Stimulated activated CD8-positive, alpha-beta memory T cell treated with anti-CD3 and anti-CD28 coated beads, Interleukin-4, amount 100 ng/mL, for 4 hours (primary cell): ENCODE data around the gene GGA2.
"Not testable (repeated sequence)": the region's sequence is repeated elsewhere in the genome, so short reads cannot be mapped to it uniquely, and the experiment has no call there.

Experiments used
- DNase-seq, 2 donors: peaks; one replicate each; pipeline ENCODE4 v3.0.0-alpha.2; 2020; ENCODE audit warnings: low read depth in 2 of 2, low spot score in 1 of 2

The GGA2 gene

DNA sequence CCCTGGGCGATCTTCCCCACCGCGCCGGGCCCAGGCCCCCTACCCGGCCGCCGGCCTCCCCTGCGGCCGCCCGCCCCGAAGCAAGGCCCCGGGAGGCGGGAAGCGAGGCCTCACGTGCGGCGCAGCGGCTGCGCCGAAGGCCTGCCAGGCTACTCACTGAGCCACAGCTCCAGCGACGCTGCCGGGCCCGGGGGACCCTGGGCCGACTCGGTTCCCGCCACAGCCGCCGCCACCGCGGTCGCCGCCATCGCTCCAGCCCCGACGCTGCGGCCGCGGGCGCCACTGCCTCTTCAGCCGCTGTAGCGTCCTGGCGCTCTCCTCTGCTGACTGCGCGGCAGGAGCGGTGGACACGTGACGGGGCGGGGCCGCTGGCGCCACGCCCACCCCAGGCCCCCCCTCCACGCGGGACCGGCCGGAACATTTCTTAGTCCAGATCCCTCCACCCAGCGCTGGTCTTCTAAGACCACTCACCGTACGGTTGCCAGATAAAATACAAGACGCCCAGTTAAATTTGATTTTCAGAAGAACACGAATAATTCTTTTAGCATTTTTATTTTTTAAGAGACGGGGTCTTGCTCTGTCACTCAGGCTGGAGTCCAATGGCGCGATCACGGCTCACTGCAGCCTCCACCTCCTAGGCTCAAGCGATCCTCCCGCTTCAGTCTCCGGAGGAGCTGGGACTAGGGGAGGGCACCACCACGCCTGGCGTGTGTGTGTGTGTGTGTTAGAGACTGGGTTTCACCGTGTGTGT is at the start of gene GGA2:
TSS of gene GGA2 (minus strand) at position 331 of the 751 bp plus-strand sequence. CDS start at position 248, 83 bp downstream.
- DNase-seq, result peak; percentile 48 to 63

DNA sequence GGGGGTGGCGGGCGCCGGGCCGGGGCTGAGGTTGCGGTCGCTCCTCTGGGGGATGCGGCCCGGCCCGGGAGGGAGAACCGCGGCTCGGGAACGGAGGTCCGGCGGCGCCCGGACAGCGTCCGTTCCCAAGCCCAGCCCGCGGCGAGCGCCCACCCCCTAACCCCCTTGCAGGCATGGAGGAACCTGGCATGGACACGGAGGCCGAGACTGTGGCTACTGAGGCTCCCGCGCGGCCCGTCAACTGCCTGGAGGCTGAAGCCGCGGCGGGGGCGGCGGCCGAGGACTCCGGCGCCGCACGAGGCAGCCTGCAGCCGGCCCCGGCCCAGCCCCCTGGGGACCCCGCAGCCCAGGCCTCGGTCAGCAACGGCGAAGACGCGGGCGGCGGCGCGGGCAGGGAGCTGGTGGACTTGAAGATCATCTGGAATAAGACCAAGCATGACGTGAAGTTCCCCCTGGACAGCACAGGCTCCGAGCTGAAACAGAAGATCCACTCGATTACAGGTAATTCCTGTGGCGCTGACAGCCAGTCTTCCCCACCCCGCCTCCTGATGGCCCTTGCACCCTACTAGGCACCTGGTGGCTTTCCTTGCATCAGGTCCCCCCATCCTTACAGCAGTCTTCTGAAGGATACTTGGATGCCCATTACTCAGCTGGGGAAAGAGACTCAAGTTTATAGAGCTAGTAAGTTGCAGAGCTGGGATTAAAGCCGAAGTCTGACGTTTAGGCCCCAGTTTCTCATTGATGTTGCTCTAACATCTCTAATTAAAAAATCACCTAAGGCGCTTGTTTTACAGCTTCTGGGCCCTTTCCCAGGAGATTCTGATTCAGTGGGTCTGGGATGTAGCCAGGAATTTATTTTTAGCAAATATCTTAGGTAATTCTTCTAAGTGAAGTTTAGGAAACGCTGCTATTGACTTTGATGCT is 47.7 kb upstream of the GGA2 start:
- DNase-seq, result no peak

DNA sequence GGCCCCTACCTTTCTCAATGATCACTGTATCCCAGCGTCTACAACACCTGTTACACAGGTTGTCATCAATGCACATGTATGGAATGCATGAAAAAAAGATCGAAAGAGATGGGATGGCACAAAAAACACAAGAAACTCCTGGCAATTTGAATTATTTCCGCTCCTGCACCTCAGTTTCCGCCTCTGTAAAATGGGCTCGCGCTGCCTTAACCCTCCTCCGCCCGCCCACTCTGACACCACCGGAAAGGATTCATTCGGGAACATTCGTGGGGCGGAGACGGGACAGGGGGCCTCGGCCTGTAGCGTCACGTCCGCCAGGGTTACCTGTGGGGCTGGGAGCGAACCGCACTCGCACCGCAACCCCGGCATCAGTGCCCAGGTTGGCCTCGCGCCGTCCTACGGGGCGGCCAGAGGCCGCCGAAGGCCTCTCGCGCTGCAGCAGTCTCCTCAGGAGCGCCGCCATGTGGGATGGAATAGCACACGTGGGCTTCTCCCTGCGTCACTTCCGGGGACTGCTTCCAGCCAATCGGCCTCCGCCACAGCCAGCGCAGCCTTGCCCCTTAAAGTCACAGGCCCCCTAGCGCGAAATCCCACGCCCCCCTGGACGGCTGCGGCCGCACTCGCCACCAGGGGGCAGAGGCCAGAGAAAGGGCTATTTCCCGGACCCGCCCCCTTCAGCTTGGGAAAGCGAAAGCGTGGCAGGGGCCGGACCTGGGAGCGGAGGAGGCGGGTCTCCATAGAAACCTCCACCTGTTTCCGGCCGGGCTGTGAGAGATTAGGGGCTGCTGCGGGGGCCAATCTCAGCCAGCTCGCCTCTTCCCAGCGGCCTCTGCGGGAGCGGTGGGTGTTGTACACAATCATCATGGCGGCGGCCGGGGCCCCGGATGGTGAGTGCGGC is 46.8 kb upstream of the GGA2 start, which contains the start of the genes EARS2 and UBFD1:
TSS of gene EARS2 (minus strand) at position 470 of the 898 bp plus-strand sequence. CDS start at position 463, 7 bp downstream.
TSS of gene UBFD1 (plus strand) at position 847 of the 898 bp plus-strand sequence. CDS start at position 863, 16 bp downstream.
- DNase-seq, result peak; percentile 94 to 97

DNA sequence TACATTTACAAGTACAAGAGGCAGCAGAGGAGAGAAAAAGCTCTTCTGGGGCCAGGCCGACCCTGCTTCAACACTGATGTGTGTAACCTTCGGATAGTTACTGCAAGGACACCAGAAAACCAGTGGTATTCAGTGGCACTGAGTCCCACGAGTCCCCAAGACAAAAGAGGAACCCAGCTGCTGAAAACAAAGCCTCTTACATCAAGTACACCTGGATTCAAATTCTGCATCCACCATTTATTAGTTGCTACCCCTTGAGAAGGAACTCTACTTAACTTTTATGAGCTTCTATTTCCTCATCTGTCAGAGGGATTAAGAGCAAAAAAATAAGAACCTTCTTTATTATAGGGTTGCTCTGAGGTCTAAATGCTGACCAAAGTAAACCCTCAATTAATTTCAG is 44.2 kb upstream of the GGA2 start:
- no peak for DNase-seq

GRCh38 chr16:23552161-23552560 is 41.9 kb upstream of the GGA2 start:
- DNase-seq, result no peak

DNA sequence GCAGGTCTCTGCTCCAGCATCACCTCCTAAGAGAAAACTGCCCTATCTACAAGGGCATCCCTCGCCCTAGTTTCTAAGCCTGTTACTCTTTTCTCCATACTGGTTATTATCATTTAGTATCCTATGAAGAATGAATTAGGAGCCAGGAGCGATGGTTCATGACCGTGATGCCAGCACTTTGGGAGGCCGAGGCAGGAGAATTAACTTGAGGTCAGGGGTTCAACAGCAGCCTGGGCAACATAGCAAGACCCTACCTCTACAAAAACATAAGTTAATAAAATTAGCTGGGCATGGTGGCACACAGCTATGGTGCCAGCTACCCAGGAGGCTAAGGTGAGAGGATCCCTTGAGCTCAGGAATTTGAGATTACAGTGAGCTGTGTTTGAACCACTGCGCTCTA is 39.6 kb upstream of the GGA2 start:
- DNase-seq, result no peak

GRCh38 chr16:23544436-23544835 is 34.1 kb upstream of the GGA2 start:
- DNase-seq, result no peak

GRCh38 chr16:23540817-23541178 is 30.5 kb upstream of the GGA2 start:
- DNase-seq, result not testable (repeated sequence)

- DNase-seq, result no peak
These were observed 29.9 kb upstream of the GGA2 start for GRCh38 chr16:23539984-23540816.

GRCh38 chr16:23538919-23539278 is 28.6 kb upstream of the GGA2 start:
- no peak for DNase-seq

DNA sequence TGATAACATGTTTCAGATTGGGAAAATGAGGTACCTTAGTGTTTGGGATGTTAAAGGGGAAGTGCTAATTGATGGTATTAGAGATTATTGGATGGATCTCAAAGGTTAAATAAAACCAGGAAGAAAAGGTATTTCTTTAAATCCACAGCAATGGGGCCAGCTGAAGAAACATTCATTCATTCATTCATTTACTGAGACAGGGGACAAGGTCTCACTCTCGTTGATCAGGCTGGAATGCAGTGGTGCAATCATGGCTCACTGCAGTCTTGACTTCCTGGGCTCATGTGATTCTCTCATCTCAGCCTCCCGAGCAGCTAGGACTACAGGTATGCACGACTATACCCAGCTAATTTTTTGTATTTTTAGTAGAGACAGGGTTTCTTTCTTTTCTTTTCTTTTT is 27.1 kb upstream of the GGA2 start:
- DNase-seq, result no peak

DNA sequence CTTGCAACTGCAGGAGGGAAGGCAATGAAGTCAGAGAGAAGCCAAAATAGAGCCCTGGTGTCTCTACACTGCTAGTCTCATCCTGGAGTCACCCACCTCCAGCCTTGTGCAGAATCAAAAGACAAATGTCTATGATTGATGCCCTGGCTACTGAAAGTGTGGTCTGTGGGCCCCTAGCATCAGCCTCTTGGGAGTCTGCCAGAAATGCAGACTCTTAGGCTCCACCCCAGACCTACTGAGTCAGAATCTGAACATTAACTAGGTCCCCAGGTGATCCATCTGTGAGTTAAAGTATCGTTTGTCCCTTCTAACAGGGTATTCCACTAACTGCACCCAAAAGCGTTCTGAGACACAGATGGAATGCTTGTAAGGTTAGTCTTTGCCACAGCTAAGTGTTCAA is 25.6 kb upstream of the GGA2 start:
- DNase-seq, result no peak

DNA sequence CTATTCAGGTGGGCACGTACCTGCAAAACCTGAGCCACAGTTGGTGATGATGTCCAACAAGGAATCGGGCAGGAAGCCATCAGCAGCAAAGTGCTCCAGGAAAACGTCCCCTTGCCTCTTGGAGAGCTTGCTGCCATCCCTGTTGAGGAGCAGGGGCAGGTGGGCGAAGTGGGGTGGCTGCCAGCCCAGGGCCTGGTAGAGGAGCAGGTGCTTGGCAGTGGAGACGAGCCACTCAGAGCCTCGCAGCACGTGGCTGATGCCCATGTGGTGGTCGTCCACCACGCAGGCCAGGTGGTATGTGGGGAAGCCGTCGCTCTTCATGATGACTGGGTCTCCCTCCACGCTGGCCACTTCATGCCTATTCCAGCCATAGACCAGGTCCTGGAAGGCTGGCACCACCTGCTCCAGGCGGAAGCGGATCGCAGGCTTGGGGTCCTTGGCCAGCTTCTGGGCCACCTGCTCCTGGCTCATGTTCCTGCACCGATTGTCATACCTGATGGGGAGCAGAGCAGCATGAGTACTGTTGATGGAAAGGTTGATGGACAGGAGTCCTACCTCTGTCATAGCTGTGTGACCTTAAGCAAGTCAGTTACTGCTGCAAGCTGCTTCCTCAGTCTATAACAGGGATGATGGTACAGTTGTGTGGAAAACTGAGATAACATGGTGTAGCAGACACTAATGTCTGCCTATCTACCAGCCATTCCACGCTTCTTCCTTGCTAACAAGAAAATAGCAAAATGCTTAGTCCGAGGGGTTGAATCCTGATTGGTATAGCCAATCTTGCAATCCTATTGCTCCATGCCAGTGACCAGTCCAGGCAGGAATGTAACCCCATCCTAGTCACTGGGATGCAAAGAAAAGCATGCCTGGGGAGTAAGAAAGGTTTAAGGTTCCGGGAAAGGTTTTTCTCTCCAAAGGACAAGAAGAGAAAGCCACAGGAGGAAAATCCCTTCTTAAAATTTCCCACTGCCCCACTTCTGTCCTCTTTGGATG is 24.9 kb upstream of the GGA2 start:
- DNase-seq, result no peak

- DNase-seq, result no peak
These were observed 22.2 kb upstream of the GGA2 start for GRCh38 chr16:23532448-23532847.

GRCh38 chr16:23530062-23530461 is 19.8 kb upstream of the GGA2 start:
- DNase-seq, result no peak

GRCh38 chr16:23528644-23529310 is 18.5 kb upstream of the GGA2 start:
- DNase-seq, result no peak

DNA sequence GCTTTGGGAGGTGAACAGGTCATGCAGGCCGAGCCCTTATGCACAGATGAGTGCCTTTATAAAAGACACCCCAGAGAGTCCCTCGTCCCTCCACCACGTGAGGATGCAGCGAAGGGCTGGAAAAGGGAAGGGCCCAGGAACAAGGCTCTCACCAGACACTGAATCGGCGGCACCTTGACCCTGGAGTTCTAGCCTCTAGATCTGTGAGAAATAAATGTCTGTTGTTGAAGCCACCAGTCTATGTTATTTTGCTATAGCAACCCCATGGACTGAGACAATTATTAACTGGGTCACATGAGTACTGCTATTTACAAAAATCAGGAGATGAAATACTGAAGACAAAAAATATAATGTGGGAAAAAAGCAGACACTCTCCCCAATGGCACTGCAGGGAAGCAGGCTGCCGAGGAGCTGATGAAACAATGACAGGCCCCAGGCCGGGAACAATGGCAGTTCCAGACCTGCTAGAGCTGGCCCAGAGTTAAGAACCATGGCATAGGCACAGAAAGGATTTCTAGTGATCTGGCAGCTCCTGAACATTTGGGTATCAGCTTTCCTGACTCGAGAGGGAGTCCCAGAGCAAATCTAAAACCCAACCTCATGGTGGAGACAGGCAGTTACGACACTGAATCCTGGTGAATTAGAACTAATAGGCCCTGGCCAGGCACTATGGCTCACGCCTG is 17.8 kb upstream of the GGA2 start:
- no peak for DNase-seq

GRCh38 chr16:23524886-23525285 is 14.6 kb upstream of the GGA2 start:
- no peak for DNase-seq
